ENCODE results near the gene RNF4.
"Not testable (repeated sequence)": the region's sequence is repeated elsewhere in the genome, so short reads cannot be mapped to it uniquely, and the experiment has no call there.

Gene RNF4

GRCh38 chr4:2458546-2459491, 10.1 kb upstream of the RNF4 start:
- peaks cover 7% of the 10 kb centered on the region for H3K4me1 ChIP-seq (ENCODE audit: control insufficient read depth, insufficient read depth, low read length, poor library complexity, severe bottlenecking)
- no peak for DNase-seq
- H3K4me3 ChIP-seq (ENCODE audit: insufficient read depth, low read depth, low read length, poor library complexity, severe bottlenecking) = no peak overlapping the region
- no peak overlapping the region for H3K27ac ChIP-seq (ENCODE audit: insufficient read depth, low read length, poor library complexity, severe bottlenecking)
- H3K27me3 ChIP-seq (replicated peaks; ENCODE audit: control insufficient read depth, insufficient read depth, low read length, poor library complexity, severe bottlenecking) = no peaks in the 10 kb centered on the region
- H3K9me3 ChIP-seq (ENCODE audit: control insufficient read depth, low read length) = no peaks in the 10 kb centered on the region
- H3K36me3 ChIP-seq (ENCODE audit: control insufficient read depth, insufficient read depth, low read length) = no peaks in the 10 kb centered on the region

- H3K36me3 ChIP-seq (ENCODE audit: control insufficient read depth, insufficient read depth, low read length) = no peaks in the 10 kb centered on the region
- peaks cover 7% of the 10 kb centered on the region for H3K4me1 ChIP-seq (ENCODE audit: control insufficient read depth, insufficient read depth, low read length, poor library complexity, severe bottlenecking)
- H3K27ac ChIP-seq (ENCODE audit: insufficient read depth, low read length, poor library complexity, severe bottlenecking) = no peak overlapping the region
- no peaks in the 10 kb centered on the region for H3K27me3 ChIP-seq (replicated peaks; ENCODE audit: control insufficient read depth, insufficient read depth, low read length, poor library complexity, severe bottlenecking)
- H3K9me3 ChIP-seq (ENCODE audit: control insufficient read depth, low read length) = no peaks in the 10 kb centered on the region
- DNase-seq = no peak
- H3K4me3 ChIP-seq (ENCODE audit: insufficient read depth, low read depth, low read length, poor library complexity, severe bottlenecking) = no peak overlapping the region
These were observed 9.1 kb upstream of the RNF4 start for GRCh38 chr4:2459589-2460349.

GRCh38 chr4:2461246-2461960, 7.5 kb upstream of the RNF4 start:
- peaks cover 7% of the 10 kb centered on the region for H3K4me1 ChIP-seq (ENCODE audit: control insufficient read depth, insufficient read depth, low read length, poor library complexity, severe bottlenecking)
- no peak for DNase-seq
- no peaks in the 10 kb centered on the region for H3K36me3 ChIP-seq (ENCODE audit: control insufficient read depth, insufficient read depth, low read length)
- no peak overlapping the region for H3K4me3 ChIP-seq (ENCODE audit: insufficient read depth, low read depth, low read length, poor library complexity, severe bottlenecking)
- H3K27me3 ChIP-seq (replicated peaks; ENCODE audit: control insufficient read depth, insufficient read depth, low read length, poor library complexity, severe bottlenecking) = no peaks in the 10 kb centered on the region
- H3K9me3 ChIP-seq (ENCODE audit: control insufficient read depth, low read length) = no peaks in the 10 kb centered on the region
- H3K27ac ChIP-seq (ENCODE audit: insufficient read depth, low read length, poor library complexity, severe bottlenecking) = no peak overlapping the region

- Histone ChIP-seq H3K4me3 (ENCODE audit: insufficient read depth, low read depth, low read length, poor library complexity, severe bottlenecking) (peak overlapping the region; percentile 35), H3K27ac (ENCODE audit: insufficient read depth, low read length, poor library complexity, severe bottlenecking) (no peak overlapping the region), H3K27me3 (replicated peaks; ENCODE audit: control insufficient read depth, insufficient read depth, low read length, poor library complexity, severe bottlenecking) (no peaks in the 10 kb centered on the region), H3K4me1 (ENCODE audit: control insufficient read depth, insufficient read depth, low read length, poor library complexity, severe bottlenecking) (peaks cover 7% of the 10 kb centered on the region), H3K36me3 (ENCODE audit: control insufficient read depth, insufficient read depth, low read length) (no peaks in the 10 kb centered on the region), H3K9me3 (ENCODE audit: control insufficient read depth, low read length) (no peaks in the 10 kb centered on the region)
- DNase-seq = peak; percentile 38 to 52 (median 52)
These were observed 6.5 kb upstream of the RNF4 start for GRCh38 chr4:2462218-2462991.

- no peak for DNase-seq
- Histone ChIP-seq H3K36me3 (ENCODE audit: control insufficient read depth, insufficient read depth, low read length) (no peaks in the 10 kb centered on the region), H3K4me3 (ENCODE audit: insufficient read depth, low read depth, low read length, poor library complexity, severe bottlenecking) (no peak overlapping the region), H3K27me3 (replicated peaks; ENCODE audit: control insufficient read depth, insufficient read depth, low read length, poor library complexity, severe bottlenecking) (no peaks in the 10 kb centered on the region), H3K4me1 (ENCODE audit: control insufficient read depth, insufficient read depth, low read length, poor library complexity, severe bottlenecking) (peaks cover 12% of the 10 kb centered on the region), H3K9me3 (ENCODE audit: control insufficient read depth, low read length) (no peaks in the 10 kb centered on the region), H3K27ac (ENCODE audit: insufficient read depth, low read length, poor library complexity, severe bottlenecking) (no peak overlapping the region)
These were observed 5.7 kb upstream of the RNF4 start for GRCh38 chr4:2462992-2463762.

- DNase-seq = no peak
- Histone ChIP-seq H3K4me1 (ENCODE audit: control insufficient read depth, insufficient read depth, low read length, poor library complexity, severe bottlenecking) (peaks cover 18% of the 10 kb centered on the region), H3K4me3 (ENCODE audit: insufficient read depth, low read depth, low read length, poor library complexity, severe bottlenecking) (no peak overlapping the region)
These were observed 3.9 kb upstream of the RNF4 start for GRCh38 chr4:2465032-2465431.

DNA sequence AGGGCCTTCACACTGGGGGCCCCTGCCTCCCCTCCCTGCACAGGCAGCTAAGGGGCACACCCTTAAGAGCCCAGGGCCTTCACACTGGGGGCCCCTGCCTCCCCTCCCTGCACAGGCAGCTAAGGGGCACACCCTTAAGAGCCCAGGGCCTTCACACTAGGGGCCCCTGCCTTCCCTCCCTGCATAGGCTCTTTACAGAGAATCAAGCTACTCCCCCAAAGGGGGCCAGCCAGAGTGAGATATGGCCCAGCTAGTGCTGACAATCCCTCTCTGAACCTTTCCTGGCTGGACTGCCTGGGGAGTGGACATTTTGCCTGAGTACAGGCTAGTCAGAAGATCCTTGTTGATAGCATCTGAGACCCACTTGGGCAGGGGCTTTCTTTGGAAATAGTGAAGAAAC, 3.4 kb upstream of the RNF4 start:
- H3K4me1 ChIP-seq (ENCODE audit: control insufficient read depth, insufficient read depth, low read length, poor library complexity, severe bottlenecking) = peaks cover 23% of the 10 kb centered on the region
- not testable (repeated sequence) for H3K36me3 ChIP-seq (ENCODE audit: control insufficient read depth, insufficient read depth, low read length); H3K4me3 ChIP-seq (ENCODE audit: insufficient read depth, low read depth, low read length, poor library complexity, severe bottlenecking); H3K27ac ChIP-seq (ENCODE audit: insufficient read depth, low read length, poor library complexity, severe bottlenecking); H3K27me3 ChIP-seq (replicated peaks; ENCODE audit: control insufficient read depth, insufficient read depth, low read length, poor library complexity, severe bottlenecking); H3K9me3 ChIP-seq (ENCODE audit: control insufficient read depth, low read length); DNase-seq

More at GRCh38 chr4:2465032-2465431, 3.9 kb upstream of the RNF4 start:
- Histone ChIP-seq H3K27ac (ENCODE audit: insufficient read depth, low read length, poor library complexity, severe bottlenecking) (no peak overlapping the region), H3K9me3 (ENCODE audit: control insufficient read depth, low read length) (no peaks in the 10 kb centered on the region), H3K27me3 (replicated peaks; ENCODE audit: control insufficient read depth, insufficient read depth, low read length, poor library complexity, severe bottlenecking) (no peaks in the 10 kb centered on the region), H3K36me3 (ENCODE audit: control insufficient read depth, insufficient read depth, low read length) (no peaks in the 10 kb centered on the region)

GRCh38 chr4:2469192-2469984, 482 bp downstream of the RNF4 start:
- Histone ChIP-seq H3K27ac (ENCODE audit: insufficient read depth, low read length, poor library complexity, severe bottlenecking) (peak overlapping the region; percentile 98), H3K4me3 (ENCODE audit: insufficient read depth, low read depth, low read length, poor library complexity, severe bottlenecking) (peak overlapping the region; percentile 89), H3K36me3 (ENCODE audit: control insufficient read depth, insufficient read depth, low read length) (peaks cover 12% of the 10 kb centered on the region), H3K4me1 (ENCODE audit: control insufficient read depth, insufficient read depth, low read length, poor library complexity, severe bottlenecking) (peaks cover 34% of the 10 kb centered on the region), H3K27me3 (replicated peaks; ENCODE audit: control insufficient read depth, insufficient read depth, low read length, poor library complexity, severe bottlenecking) (no peaks in the 10 kb centered on the region), H3K9me3 (ENCODE audit: control insufficient read depth, low read length) (no peaks in the 10 kb centered on the region)
- DNase-seq = peak; percentile 66 to 67 (median 66)

Data from effector memory CD4-positive, alpha-beta T cell (primary cell).